HPDE6-E6E7 (cell line): Measurements from ENCODE around the gene CTRB1.
"Not testable (repeated sequence)": the region's sequence is repeated elsewhere in the genome, so short reads cannot be mapped to it uniquely, and the experiment has no call there.

Source experiments
- DNase-seq: peaks from one replicate; pipeline ENCODE4 v3.0.0; 2011; ENCODE audit warnings: missing footprints; ENCODE audit errors: extremely low spot score

Gene CTRB1

GRCh38 chr16:75240633-75241032 lies 21.8 kb downstream of the CTRB1 start:
- DNase-seq = not testable (repeated sequence)

GRCh38 chr16:75241412-75241811 lies 22.6 kb downstream of the CTRB1 start:
- no peak for DNase-seq

- no peak for DNase-seq
These were observed 23.2 kb downstream of the CTRB1 start for GRCh38 chr16:75241955-75242354.

DNA sequence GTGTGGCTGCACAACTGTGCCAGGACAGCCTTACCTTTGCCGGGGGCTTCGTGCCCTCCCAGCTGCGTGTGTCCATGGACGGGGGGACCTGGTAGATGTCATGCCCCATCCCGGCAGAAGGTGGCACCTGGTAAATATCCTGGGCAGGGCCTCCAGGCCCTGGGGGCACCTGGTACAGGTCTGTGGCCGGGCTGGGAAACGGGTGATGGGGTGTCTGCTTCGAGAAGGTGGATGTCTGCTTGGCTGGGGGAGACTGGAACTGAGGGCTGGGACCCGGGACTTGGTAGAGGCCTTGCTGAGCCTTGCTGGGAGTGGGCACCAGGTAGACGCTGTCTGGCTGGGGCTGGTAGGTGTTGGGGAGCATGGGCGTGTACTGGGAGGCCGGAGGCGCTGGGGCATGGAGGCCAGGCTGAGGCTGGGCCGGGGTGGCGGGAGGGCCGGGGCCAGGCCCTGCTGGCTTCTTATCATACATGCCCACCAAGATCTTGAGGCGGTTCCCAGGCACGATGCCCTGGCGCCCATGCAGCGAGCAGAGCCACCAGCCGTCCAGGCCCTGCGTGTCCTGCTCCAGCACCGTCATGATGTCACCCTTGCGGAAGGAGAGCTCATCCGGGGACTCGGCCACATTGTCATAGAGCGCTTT lies 23.8 kb downstream of the CTRB1 start:
- not testable (repeated sequence) for DNase-seq

GRCh38 chr16:75243667-75244224 lies 25.0 kb downstream of the CTRB1 start:
- no peak for DNase-seq

GRCh38 chr16:75244225-75244809 lies 25.5 kb downstream of the CTRB1 start:
- no peak for DNase-seq

DNA sequence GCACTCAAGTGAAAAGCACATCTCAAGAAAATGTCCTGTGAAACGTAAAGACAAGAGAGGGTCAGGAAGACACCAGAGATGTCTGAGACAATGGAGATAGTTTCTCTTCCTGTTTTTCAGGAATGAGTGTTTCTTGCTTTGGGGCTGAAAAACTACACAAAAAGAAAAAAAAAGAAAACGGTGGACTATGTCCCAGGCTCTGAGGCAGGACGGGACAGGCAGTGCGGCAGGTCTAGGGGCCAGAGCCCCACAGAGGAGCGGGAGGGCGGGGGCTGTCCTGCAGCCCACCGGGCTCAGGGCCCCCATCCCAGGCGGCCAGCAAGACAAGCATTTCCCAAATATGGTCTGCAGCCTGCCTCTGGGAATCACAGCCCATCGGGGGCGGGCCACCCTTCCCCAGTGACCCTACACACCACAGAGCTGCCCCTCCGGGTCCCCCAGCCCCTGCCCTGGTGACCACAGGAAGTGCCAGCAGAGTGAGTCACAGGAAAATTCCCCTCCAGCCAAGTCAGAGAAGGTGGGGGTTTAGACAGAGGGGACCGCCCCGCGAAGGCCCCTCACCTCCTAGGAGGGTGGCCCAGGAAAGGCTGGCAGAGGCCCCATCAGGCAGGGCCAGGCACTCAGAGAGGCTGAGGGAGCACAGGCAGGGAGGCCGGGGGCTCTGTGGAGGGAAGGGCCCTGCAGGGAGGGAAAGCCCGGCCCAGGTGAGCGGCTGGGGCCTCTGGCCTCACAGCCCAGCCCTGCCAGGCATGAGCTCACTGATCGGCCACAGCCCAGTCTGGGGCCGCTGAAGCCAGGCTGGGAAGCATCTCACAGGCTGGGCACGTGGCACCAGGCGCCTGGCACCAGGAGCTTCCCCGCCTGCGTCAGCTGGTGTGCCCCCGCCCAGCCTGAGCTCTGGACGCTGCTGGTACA lies 26.3 kb downstream of the CTRB1 start:
- DNase-seq = peak; percentile 88

DNA sequence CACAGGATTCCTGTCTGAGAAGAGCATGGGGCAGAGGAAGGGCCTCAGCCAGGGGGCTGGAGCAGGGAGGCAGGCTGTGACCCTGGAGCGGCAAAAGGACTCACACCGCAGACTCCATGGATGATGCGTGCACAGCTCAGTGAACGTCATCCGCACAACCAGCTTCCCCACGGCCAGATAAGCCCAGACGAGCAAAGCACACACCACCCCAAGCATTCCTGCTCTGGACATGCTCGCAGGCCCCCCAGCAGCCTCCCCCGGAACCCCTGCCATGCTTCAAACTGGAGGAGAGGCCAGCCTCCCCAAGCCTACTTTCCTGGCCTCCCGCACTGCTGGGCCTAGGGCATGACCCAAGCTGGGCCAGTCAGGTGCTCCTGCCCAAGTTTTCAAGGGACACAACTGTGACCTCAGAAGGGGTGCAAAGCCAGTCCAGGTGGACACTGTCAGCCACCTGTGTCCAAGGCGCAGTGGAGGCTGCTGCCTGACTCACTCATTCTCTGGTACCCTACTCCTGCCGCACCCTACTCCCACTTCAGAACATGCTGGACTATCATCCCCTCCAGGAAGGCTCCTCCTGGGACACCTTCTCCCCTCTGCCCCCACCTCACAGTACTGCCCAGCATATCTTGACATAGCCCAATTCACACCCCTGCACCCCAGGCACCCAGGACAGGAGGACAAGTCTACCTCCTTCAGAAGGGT lies 27.9 kb downstream of the CTRB1 start:
- DNase-seq = no peak

DNA sequence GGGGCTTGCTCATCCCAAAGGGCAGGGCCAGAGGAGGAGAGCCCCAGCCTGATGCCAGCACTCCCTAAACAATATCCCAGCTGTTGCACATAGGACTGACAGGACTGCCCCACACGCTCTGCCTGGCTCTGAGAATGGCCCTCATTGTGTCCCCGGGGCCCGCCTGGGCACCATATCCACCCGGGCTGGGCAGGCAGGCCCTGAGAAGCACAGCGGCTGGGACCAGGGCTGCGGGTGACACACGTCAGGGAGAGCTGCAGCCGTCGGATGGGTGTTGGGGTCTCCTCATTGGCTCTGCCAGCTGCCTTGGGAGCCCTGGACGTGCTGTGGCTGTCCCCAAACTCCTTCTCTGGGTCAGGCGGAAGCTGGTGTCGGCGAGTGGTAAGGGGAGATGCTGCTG lies 28.5 kb downstream of the CTRB1 start:
- no peak for DNase-seq

GRCh38 chr16:75248142-75248535 lies 29.4 kb downstream of the CTRB1 start:
- DNase-seq = no peak

GRCh38 chr16:75248536-75249380 lies 30.0 kb downstream of the CTRB1 start:
- DNase-seq = no peak

DNA sequence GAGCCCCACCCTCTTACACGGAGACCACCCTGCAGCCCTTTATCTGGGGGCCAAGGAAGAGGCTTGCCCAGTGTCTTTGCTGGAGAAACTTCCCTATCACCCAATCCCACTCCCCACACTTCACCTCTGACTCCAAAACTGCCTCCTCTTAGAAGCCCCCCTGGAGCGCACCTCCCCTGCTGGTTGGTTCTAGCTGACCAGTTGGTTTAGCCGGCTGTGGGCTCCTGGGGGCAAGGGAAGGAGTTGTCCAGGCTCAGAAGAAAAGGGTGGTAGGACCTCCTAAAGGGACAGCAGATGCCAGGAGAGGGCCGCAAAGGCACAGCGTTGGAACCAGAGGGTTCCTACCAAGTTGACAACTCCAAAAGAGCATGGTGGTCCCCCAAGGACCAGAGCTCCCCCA lies 30.7 kb downstream of the CTRB1 start:
- no peak for DNase-seq

DNA sequence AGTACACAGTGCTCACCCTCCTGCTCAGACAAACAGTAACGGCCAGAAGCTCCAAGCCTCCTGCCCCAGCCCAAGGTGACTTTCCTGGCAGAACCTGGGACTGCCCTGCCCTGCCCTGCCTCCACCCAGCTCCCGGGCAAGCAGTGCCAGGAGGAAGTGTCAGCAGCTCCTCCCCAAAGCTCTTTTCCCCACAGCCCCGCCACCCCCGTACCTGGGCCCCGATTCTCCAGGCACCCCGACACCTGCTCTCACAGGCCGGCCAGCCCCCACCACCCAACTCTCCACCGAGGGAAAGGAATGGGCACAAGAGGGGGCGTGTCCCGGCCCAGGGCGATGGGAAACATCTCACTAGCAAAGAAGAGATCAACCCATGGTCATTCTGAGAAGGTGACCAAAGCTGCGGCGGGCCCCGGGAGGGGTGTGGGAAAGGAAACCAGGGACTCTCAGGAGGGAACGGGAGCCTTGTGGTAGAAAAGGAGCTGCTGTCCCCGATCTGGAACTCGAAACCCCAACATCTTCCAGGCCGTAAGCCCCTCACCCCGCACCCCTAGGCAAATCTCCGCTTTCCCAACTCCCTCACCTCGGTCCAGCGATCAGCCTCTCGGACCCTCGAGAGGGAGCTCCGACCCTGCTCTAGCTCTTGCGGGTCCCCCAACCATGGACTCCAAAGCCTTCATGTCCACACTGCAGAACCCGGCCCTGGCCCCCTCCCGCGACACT lies 31.5 kb downstream of the CTRB1 start:
- DNase-seq = no peak

- peak; percentile 76 for DNase-seq
These were observed 32.1 kb downstream of the CTRB1 start for GRCh38 chr16:75250809-75251279.

DNA sequence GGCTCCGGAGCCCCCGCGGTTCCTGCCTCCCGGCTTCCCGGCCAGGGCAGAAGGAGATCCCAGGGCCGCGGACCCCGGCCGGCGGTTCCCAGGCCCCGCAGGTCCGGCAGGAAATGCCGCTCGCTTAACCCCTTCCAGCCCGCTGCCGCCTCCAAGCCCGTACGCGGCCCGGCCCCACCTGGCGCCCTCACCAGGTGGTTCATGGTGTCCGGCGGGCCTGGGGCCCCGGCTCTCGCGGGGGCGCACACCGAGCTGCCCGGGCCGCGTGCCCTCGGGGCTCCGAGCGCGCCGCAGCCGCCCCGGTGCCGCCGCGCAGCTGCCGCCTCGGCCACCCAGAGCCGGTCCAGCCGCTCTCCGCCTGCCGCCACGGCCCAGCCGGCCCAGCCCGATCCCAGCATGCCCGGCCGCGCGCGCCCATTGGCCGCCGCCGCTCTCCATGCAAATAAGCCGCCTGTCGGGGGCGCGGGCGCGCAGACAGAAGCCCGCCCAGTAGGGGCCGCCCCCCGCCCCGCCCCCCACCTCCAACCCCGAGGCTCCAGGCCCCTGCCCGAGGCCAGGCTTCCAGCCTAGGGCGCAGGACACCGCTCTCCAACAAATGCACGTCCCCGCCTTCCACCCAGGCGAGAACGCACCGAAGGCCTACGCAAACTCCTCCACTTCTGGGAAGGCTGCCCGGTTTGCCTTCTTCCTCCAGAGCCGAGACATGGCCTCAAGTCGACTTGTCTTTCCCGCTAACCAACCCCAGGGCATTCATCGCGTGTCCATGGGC lies 32.7 kb downstream of the CTRB1 start, which contains the start of gene BCAR1:
BCAR1 (minus strand) TSS at position 345 of the 769 bp plus-strand sequence; CDS start at position 203, 142 bp downstream.
- DNase-seq = peak; percentile 87

DNA sequence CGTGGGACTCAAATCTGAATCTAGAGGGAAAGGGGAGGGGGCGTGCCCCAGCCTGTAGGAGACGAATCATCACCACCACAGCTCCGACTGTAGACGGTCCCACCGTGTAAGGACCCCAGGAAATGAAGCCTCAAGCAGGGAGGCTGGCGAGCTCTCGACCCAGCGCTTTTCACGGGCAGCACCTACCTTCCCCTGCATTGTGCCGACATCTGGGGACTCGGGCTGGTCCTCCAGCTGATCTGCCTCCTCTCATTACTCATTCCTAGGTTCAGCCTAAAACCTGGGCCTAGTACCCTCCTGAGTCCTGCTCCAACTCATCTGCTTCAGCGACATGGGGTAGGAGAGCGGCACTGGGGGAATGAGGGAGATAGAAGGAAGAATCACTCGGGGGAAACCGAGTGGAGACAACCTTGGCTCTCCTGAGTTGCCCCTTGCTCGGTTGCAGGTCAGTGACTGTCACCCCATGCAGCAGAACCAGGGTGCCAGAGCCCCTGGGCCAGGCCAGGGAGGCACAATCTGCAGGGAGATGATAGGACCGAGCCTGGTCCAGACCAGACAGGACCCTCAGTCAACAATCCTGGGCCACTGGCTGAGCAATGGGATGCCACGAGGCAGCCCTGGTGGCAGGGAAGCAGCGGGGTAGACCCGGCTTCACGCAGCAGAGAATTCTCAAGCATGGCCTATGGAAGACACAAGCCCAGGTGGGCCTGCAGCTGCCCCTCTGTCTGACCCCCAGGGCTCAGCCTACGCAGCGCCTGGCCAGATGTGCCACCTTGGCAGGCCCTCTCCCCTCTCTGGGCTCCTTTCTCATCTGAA lies 33.5 kb downstream of the CTRB1 start:
- no peak for DNase-seq

- no peak for DNase-seq
These were observed 34.4 kb downstream of the CTRB1 start for GRCh38 chr16:75252946-75253911.
